Mesenchymal stem cell (in vitro differentiated cells and primary cell): ENCODE data around the gene CYP20A1.
"Not testable (repeated sequence)": the region's sequence is repeated elsewhere in the genome, so short reads cannot be mapped to it uniquely, and the experiment has no call there.

ENCODE experiments used
- DNase-seq: peaks from one replicate; pipeline ENCODE4 v3.0.0-alpha.2; 2013
- H2AFZ ChIP-seq: one replicate; pipeline ENCODE4 v1.6.1; 2013; ENCODE audit warnings: low read depth, mild to moderate bottlenecking, control low read depth, inconsistent platforms, low read length, moderate library complexity
- H2AK5ac ChIP-seq: 2 replicates; pipeline ENCODE4 v1.6.1; 2013; ENCODE audit warnings: low read length, moderate library complexity, mild to moderate bottlenecking, inconsistent platforms; ENCODE audit not compliant: severe bottlenecking
- H2BK120ac ChIP-seq: one replicate; pipeline ENCODE4 v1.6.1; 2013; ENCODE audit warnings: low read depth, mild to moderate bottlenecking, inconsistent platforms, low read length, moderate library complexity
- H2BK12ac ChIP-seq, 2 experiments: one replicate each; pipeline ENCODE4 v1.6.1; 2013; ENCODE audit warnings: inconsistent platforms in 2 of 2, low read length in 2 of 2, mild to moderate bottlenecking in 2 of 2, moderate library complexity in 2 of 2, control low read depth in 1 of 2
- H2BK15ac ChIP-seq: one replicate; pipeline ENCODE4 v1.6.1; 2013; ENCODE audit warnings: mild to moderate bottlenecking, low read depth, inconsistent platforms; ENCODE audit not compliant: poor library complexity, severe bottlenecking
- H2BK5ac ChIP-seq: 2 replicates; pipeline ENCODE4 v1.6.1; 2013; ENCODE audit warnings: low read depth, mild to moderate bottlenecking, low read length, control low read depth, inconsistent platforms; ENCODE audit not compliant: poor library complexity, severe bottlenecking
- H3K14ac ChIP-seq, 2 experiments: one replicate each; pipeline ENCODE4 v1.6.1; 2013; ENCODE audit warnings: inconsistent platforms in 2 of 2, low read length in 2 of 2, control low read depth in 1 of 2, mild to moderate bottlenecking in 1 of 2, moderate library complexity in 1 of 2
- H3K18ac ChIP-seq, 2 experiments: one replicate each; pipeline ENCODE4 v1.6.1; 2013; ENCODE audit warnings: inconsistent platforms in 2 of 2, low read length in 2 of 2, control low read depth in 1 of 2, low read depth in 1 of 2, mild to moderate bottlenecking in 1 of 2
- H3K23ac ChIP-seq, 2 experiments: one replicate each; pipeline ENCODE4 v1.6.1; 2013; ENCODE audit warnings: inconsistent platforms in 2 of 2, low read length in 2 of 2, mild to moderate bottlenecking in 2 of 2, moderate library complexity in 2 of 2, control low read depth in 1 of 2
- H3K27ac ChIP-seq: 2 replicates; pipeline ENCODE4 v1.5.1; 2013; ENCODE audit warnings: mild to moderate bottlenecking, moderate library complexity, low read length, control low read depth, inconsistent platforms; ENCODE audit not compliant: poor library complexity, severe bottlenecking
- H3K27me3 ChIP-seq, 2 experiments: 2 replicates each; pipeline versions ENCODE4 v1.6.1 to v1.7.0; 2013; ENCODE audit warnings: low read length in 2 of 2, mild to moderate bottlenecking in 2 of 2, moderate library complexity in 2 of 2, control low read depth in 1 of 2, inconsistent platforms in 1 of 2; ENCODE audit not compliant: control insufficient read depth in 1 of 2, insufficient read depth in 1 of 2
- H3K36me3 ChIP-seq, 2 experiments: 2 replicates each; pipeline versions ENCODE4 v1.6.1 to v1.7.0; 2013; ENCODE audit warnings: low read length in 2 of 2, control low read depth in 1 of 2, inconsistent platforms in 1 of 2, low read depth in 1 of 2, mild to moderate bottlenecking in 1 of 2; ENCODE audit not compliant: insufficient read depth in 2 of 2, control insufficient read depth in 1 of 2
- H3K4ac ChIP-seq, 2 experiments: one replicate each; pipeline ENCODE4 v1.6.1; 2013; ENCODE audit warnings: inconsistent platforms in 2 of 2, low read length in 2 of 2, mild to moderate bottlenecking in 2 of 2, moderate library complexity in 2 of 2, control low read depth in 1 of 2, low read depth in 1 of 2
- H3K4me1 ChIP-seq: 2 replicates; pipeline ENCODE4 v1.6.1; 2013; ENCODE audit warnings: low read depth, low read length, control low read depth; ENCODE audit not compliant: control insufficient read depth, insufficient read depth
- H3K4me2 ChIP-seq: 2 replicates; pipeline ENCODE4 v1.6.1; 2013; ENCODE audit warnings: low read length, mild to moderate bottlenecking, inconsistent platforms; ENCODE audit not compliant: poor library complexity, severe bottlenecking
- H3K4me3 ChIP-seq, 2 experiments: 2 replicates each; pipeline versions ENCODE4 v1.5.1 to v1.7.0; 2013; ENCODE audit warnings: low read length in 2 of 2, mild to moderate bottlenecking in 2 of 2, control low read depth in 1 of 2, low read depth in 1 of 2; ENCODE audit not compliant: insufficient read depth in 1 of 2
- H3K79me1 ChIP-seq: replicated peaks from 2 replicates; pipeline ENCODE4 v1.6.1; 2013; ENCODE audit warnings: mild to moderate bottlenecking, control low read depth, low read length, inconsistent platforms; ENCODE audit not compliant: poor library complexity, severe bottlenecking
- H3K9ac ChIP-seq: 2 replicates; pipeline ENCODE4 v1.7.0; 2013; ENCODE audit warnings: mild to moderate bottlenecking, low read length, moderate library complexity
- H3K9me3 ChIP-seq: 2 replicates; pipeline ENCODE4 v1.7.0; 2013; ENCODE audit warnings: mild to moderate bottlenecking, low read length; ENCODE audit not compliant: control insufficient read depth
- H4K8ac ChIP-seq: one replicate; pipeline ENCODE4 v1.6.1; 2013; ENCODE audit warnings: inconsistent platforms, mild to moderate bottlenecking, low read length, moderate library complexity
- H4K91ac ChIP-seq: one replicate; pipeline ENCODE4 v1.6.1; 2013; ENCODE audit warnings: mild to moderate bottlenecking, low read length, inconsistent platforms
- WGBS: methylation state at CpG from one replicate; pipeline ENCODE4 v1.1.7; 2013; ENCODE audit warnings: mixed read lengths; 5-methylcytosine and 5-hydroxymethylcytosine counted together

The CYP20A1 gene

DNA sequence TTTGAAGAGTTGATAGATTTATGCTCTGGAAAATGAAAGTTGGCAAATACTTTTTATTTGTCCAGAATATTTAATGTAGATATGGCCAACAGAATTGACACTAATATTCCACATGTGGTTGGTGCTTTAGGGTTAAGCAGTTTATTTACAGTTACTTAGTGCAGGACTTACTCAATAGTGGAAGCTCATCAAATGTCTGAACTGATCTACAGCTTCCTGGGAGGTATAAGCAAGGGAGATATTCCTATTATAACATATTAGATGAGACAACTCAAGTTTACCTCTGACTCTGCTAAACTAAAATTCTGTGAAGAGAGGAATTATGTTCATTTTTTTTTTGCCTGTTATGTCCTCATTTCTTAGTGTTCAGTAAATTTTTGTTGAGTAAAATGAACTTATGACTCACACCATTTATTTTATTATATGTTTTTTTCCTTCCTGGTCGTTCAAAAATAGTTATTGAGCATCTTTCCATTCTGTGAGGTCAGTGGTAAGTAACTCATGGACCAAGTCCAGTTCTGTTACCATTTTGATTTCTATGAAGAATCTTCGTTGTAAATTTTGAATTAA is 103.0 kb downstream of the CYP20A1 start:
- Histone ChIP-seq H3K27ac (no peak overlapping the region), H2AFZ (no peak overlapping the region), H3K4me3 (no peak overlapping the region), H3K9me3 (no peaks in the 10 kb centered on the region), H3K14ac (no peak overlapping the region), H4K91ac (no peak overlapping the region), H3K36me3 (peaks cover 12 to 13% of the 10 kb centered on the region in 2 experiments), H2BK5ac (no peak overlapping the region), H3K4ac (no peak overlapping the region), H2BK15ac (no peak overlapping the region), H3K4me1 (peaks cover 7% of the 10 kb centered on the region), H3K27me3 (no peaks in the 10 kb centered on the region), H3K9ac (no peak overlapping the region), H2BK12ac (no peak overlapping the region), H3K79me1 (peaks cover 24% of the 10 kb centered on the region), H2BK120ac (no peak overlapping the region), H3K18ac (no peak overlapping the region), H3K4me2 (no peak overlapping the region), H4K8ac (no peak overlapping the region), H2AK5ac (no peak overlapping the region), H3K23ac (no peak overlapping the region)
- peak; percentile 16 for DNase-seq
- 95% methylated on average over 2 of the region's 2 CpGs for WGBS

DNA sequence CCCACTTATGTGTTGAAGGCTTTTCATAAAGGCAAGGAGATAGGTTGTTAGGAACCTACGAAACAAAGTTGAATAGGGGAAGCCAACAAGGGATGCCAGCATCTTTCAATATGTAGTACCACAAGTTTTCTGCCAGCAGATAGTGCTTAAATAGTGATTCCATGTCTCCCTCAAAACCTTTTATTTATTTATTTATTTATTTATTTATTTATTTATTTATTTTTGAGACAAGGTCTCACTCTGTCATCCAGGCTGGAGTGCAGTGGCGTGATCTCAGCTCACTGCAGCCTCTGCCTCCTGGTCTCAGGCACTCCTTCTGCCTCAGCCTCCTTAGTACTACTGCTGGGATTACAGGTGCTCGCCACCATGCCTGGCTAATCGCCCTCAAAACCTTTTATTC is 103.6 kb downstream of the CYP20A1 start:
- not testable (repeated sequence) for H3K23ac ChIP-seq, H3K4me2 ChIP-seq

DNA sequence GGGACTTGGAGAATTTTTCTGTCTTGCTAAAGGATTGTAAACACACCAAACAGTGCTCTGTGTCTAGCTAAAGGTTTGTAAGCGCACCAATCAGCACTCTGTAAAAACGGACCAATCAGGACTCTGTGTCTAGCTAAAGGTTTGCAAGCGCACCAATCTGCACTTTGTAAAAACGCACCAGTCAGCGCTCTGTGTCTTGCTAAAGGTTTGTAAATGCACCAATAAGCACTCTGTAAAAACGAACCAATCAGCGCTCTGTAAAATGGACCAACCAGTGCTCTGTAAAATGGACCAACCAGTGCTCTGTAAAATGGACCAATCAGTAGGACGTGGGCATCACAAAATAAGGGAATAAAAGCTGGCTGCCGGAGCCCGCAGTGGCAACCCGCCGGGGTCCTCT is 105.8 kb downstream of the CYP20A1 start:
- H2BK120ac ChIP-seq = no peak overlapping the region
- H2BK5ac ChIP-seq = no peak overlapping the region
- H3K14ac ChIP-seq = no peak overlapping the region
- no peak overlapping the region for H4K8ac ChIP-seq
- H3K9me3 ChIP-seq = no peaks in the 10 kb centered on the region
- DNase-seq = no peak
- no peaks in the 10 kb centered on the region for H3K27me3 ChIP-seq
- H3K27ac ChIP-seq = no peak overlapping the region
- no peak overlapping the region for H3K4ac ChIP-seq
- WGBS = 98% methylated on average over 12 of the region's 12 CpGs
- no peak overlapping the region for H3K4me3 ChIP-seq
- H4K91ac ChIP-seq = no peak overlapping the region
- peaks cover 6% of the 10 kb centered on the region for H3K4me1 ChIP-seq
- no peak overlapping the region for H2BK12ac ChIP-seq
- H3K18ac ChIP-seq = no peak overlapping the region
- no peak overlapping the region for H3K4me2 ChIP-seq
- H2AK5ac ChIP-seq = no peak overlapping the region
- no peak overlapping the region for H3K23ac ChIP-seq
- no peak overlapping the region for H3K9ac ChIP-seq
- no peak overlapping the region for H2AFZ ChIP-seq
- no peak overlapping the region for H2BK15ac ChIP-seq
- H3K79me1 ChIP-seq = peaks cover 21% of the 10 kb centered on the region
- H3K36me3 ChIP-seq = peaks cover 8 to 13% of the 10 kb centered on the region in 2 experiments

More for the DNA sequence above, 103.6 kb downstream of the CYP20A1 start:
- H3K18ac ChIP-seq, H2BK12ac ChIP-seq, H3K4ac ChIP-seq, H3K4me1 ChIP-seq, H3K4me3 ChIP-seq, H2BK5ac ChIP-seq, H2BK15ac ChIP-seq, H3K9me3 ChIP-seq, H2AFZ ChIP-seq, H2AK5ac ChIP-seq, H3K27ac ChIP-seq, H4K91ac ChIP-seq, H3K14ac ChIP-seq, DNase-seq, H2BK120ac ChIP-seq, H4K8ac ChIP-seq, H3K27me3 ChIP-seq, H3K9ac ChIP-seq: not testable (repeated sequence)
- Histone ChIP-seq H3K36me3 (peaks cover 10 to 13% of the 10 kb centered on the region in 2 experiments), H3K79me1 (peaks cover 24% of the 10 kb centered on the region)
- WGBS = 100% methylated on average over 2 of the region's 4 CpGs

DNA sequence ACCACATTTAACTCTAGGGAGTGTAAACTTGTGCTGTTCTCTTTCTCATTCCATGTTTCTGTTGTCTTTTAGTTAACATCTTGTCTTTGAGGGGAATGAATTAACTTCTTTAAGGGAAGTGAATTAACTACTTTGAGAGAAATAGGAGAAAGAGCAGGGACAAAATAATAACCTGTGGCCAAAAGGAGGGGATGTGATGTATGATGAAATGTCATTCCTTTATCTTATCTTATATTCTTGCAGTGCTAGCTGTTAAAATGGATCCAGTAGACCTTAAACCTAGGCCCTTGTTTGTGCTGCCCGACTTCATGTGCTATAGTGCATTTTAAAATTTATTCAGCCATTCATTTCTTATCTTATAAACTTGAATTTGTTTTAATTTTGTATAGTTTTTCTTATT is 107.8 kb downstream of the CYP20A1 start:
- Histone ChIP-seq H3K23ac (no peak overlapping the region), H3K4me1 (no peaks in the 10 kb centered on the region), H4K8ac (no peak overlapping the region), H3K14ac (no peak overlapping the region), H4K91ac (no peak overlapping the region), H3K36me3 (peaks cover 8 to 13% of the 10 kb centered on the region in 2 experiments), H3K27me3 (no peaks in the 10 kb centered on the region), H3K9ac (no peak overlapping the region), H3K27ac (no peak overlapping the region), H2BK15ac (no peak overlapping the region), H3K18ac (no peak overlapping the region), H3K79me1 (peaks cover 24% of the 10 kb centered on the region), H2BK120ac (no peak overlapping the region), H3K4me3 (no peak overlapping the region), H3K4me2 (no peak overlapping the region), H3K9me3 (no peaks in the 10 kb centered on the region), H2BK5ac (no peak overlapping the region), H2AK5ac (no peak overlapping the region), H2BK12ac (no peak overlapping the region), H2AFZ (no peak overlapping the region), H3K4ac (no peak overlapping the region)
- DNase-seq = no peak
- no CpG with 5 or more reads among the region's 1 CpG for WGBS
